ENCODE measurements around the gene IKZF2. TPM values are rescaled to one million over a fixed set of nuclear protein-coding genes. Genes with fewer than 3 reads are reported as not detected.

The IKZF2 gene
- total and polyA plus RNA-seq, 11 donors, result 0.84 to 8.0 (median 5.9) TPM

GRCh38 chr2:212960336-212960735, 191.1 kb downstream of the IKZF2 start:
- Histone ChIP-seq H3K4me3 (no peak overlapping the region), H3K4me1 (peaks cover 0 to 31% (median 10%) of the 10 kb centered on the region in 12 donors), H3K36me3 (no peaks in the 10 kb centered on the region), H3K27ac (no peak overlapping the region), H3K9me3 (no peaks in the 10 kb centered on the region), H3K27me3 (no peaks in the 10 kb centered on the region)
- DNase-seq (no peak), ATAC-seq (no peak)
- TF ChIP-seq POLR2A (IDR thresholded peaks at IDR 0.05) (no peak), CTCF (IDR thresholded peaks at IDR 0.05) (no peak)
- WGBS, 4 donors, result 53 to 76% (median 67%) methylated on average over 2 of the region's 2 CpGs
- intact Hi-C loops (cut with DNase I), result no loop called here

- peaks cover 0 to 31% (median 10%) of the 10 kb centered on the region in 12 donors for H3K4me1 ChIP-seq
- TF ChIP-seq CTCF (IDR thresholded peaks at IDR 0.05), result no peak
- no peak for TF ChIP-seq POLR2A (IDR thresholded peaks at IDR 0.05)
- no peak overlapping the region for H3K4me3 ChIP-seq
- no peaks in the 10 kb centered on the region for H3K27me3 ChIP-seq
- no peak for DNase-seq
- H3K27ac ChIP-seq, result no peak overlapping the region
- no peak for ATAC-seq
- 28 to 46% (median 43%) methylated on average over 1 of the region's 1 CpG for WGBS, 4 donors
- no peaks in the 10 kb centered on the region for H3K36me3 ChIP-seq
- intact Hi-C loops (cut with DNase I), result no loop called here
- no peaks in the 10 kb centered on the region for H3K9me3 ChIP-seq
Measured at GRCh38 chr2:212959471-212960117, 191.8 kb downstream of the IKZF2 start.

GRCh38 chr2:212958757-212959295, 192.6 kb downstream of the IKZF2 start:
- no peaks in the 10 kb centered on the region for H3K27me3 ChIP-seq
- no peak overlapping the region for H3K4me3 ChIP-seq
- H3K9me3 ChIP-seq, result no peaks in the 10 kb centered on the region
- peak in 1 of 4 donors; percentile 22 for ATAC-seq
- no peak overlapping the region for H3K27ac ChIP-seq
- intact Hi-C loops (cut with DNase I), result no loop called here
- peaks cover 0 to 31% (median 10%) of the 10 kb centered on the region in 12 donors for H3K4me1 ChIP-seq
- TF ChIP-seq POLR2A (IDR thresholded peaks at IDR 0.05) (no peak), CTCF (IDR thresholded peaks at IDR 0.05) (no peak)
- WGBS, 4 donors, result 60 to 67% (median 66%) methylated on average over 7 of the region's 7 CpGs
- H3K36me3 ChIP-seq, result no peaks in the 10 kb centered on the region
- no peak for DNase-seq

- no peak for TF ChIP-seq CTCF (IDR thresholded peaks at IDR 0.05)
- no peak for TF ChIP-seq POLR2A (IDR thresholded peaks at IDR 0.05)
- Histone ChIP-seq H3K36me3 (no peaks in the 10 kb centered on the region), H3K9me3 (no peaks in the 10 kb centered on the region), H3K27ac (no peak overlapping the region), H3K4me3 (no peak overlapping the region), H3K27me3 (no peaks in the 10 kb centered on the region), H3K4me1 (peaks cover 0 to 31% (median 10%) of the 10 kb centered on the region in 12 donors)
- intact Hi-C loops (cut with DNase I), result no loop called here
- ATAC-seq (peak in 1 of 4 donors; percentile 22), DNase-seq (no peak)
- WGBS, 4 donors, result 43 to 56% (median 51%) methylated on average over 3 of the region's 3 CpGs
Measured at GRCh38 chr2:212958133-212958532, 193.3 kb downstream of the IKZF2 start.

All from heart left ventricle (tissue), 16 donors.